A549 treated with AZD9567 at 1 μM for 4 hours (cell line): ENCODE measurements around the gene HEATR5B. TPM values are rescaled to one million over a fixed set of nuclear protein-coding genes. Genes with fewer than 3 reads are reported as not detected.

Experiments used
- total RNA-seq: library from RNA; stranded (reverse); fragments of 200-300 nt; extraction: Qiagen RNA extraction; gene quantifications from 5 replicates; pipeline ENCODE4 v1.2.3, GENCODE V29; 2022; ENCODE audit not compliant: insufficient read depth

HEATR5B gene
- total RNA-seq, result 6.1 to 8.5 TPM (median 7.3 TPM) in 5 replicates

GRCh38 chr2:37083873-37084794 lies at the start of gene HEATR5B, which contains the start of gene GPATCH11:
Gene HEATR5B (minus strand): TSS chr2:37084372. CDS start chr2:37083414, 958 bp downstream.
Gene GPATCH11 (plus strand): TSS chr2:37084518. CDS start chr2:37088382, 3,864 bp downstream.

GRCh38 chr2:36966370-36967235 lies 117.6 kb downstream of the HEATR5B start, which contains the start of gene STRN:
Gene STRN (minus strand): TSS chr2:36966536. CDS start chr2:36966463, 73 bp downstream.

Other genes starting within 250 kb of the HEATR5B start
- 12.6 to 18.1 TPM (median 17.5 TPM) in 5 replicates for gene STRN, start 117.8 kb downstream of the HEATR5B start, total RNA-seq
- gene GPATCH11, start 146 bp upstream of the HEATR5B start, total RNA-seq, result 8.6 to 10.9 TPM (median 10.5 TPM) in 5 replicates
- gene EIF2AK2, start 72.6 kb upstream of the HEATR5B start, total RNA-seq, result 16.8 to 24.2 TPM (median 23.0 TPM) in 5 replicates
- gene SULT6B1, start 104.3 kb upstream of the HEATR5B start, total RNA-seq, result not detected in 5 replicates
- gene CEBPZOS, start 112.1 kb upstream of the HEATR5B start, total RNA-seq, result 37.4 to 45.6 TPM (median 37.8 TPM) in 5 replicates
- gene CEBPZ, start 147.2 kb upstream of the HEATR5B start, total RNA-seq, result 72.4 to 88.0 TPM (median 74.1 TPM) in 5 replicates
- gene NDUFAF7, start 147.3 kb upstream of the HEATR5B start, total RNA-seq, result 16.7 to 27.2 TPM (median 19.0 TPM) in 5 replicates
- gene PRKD3, start 240.5 kb upstream of the HEATR5B start, total RNA-seq, result 8.4 to 13.4 TPM (median 12.8 TPM) in 5 replicates